Cardiac muscle cell (in vitro differentiated cells and primary cell): ENCODE results near the gene LPXN. TPM values are rescaled to one million over a fixed set of nuclear protein-coding genes. Genes with fewer than 3 reads are reported as not detected.

Experiments
- DNase-seq, 2 donors: peaks; one replicate each; pipeline versions ENCODE4 v3.0.0 to v3.0.0-alpha.2; 2010 to 2017; ENCODE audit warnings: low read depth in 1 of 2, low spot score in 1 of 2
- H3K27ac ChIP-seq: fragments of 200-600 bp; sonication (generic); 2 replicates; pipeline ENCODE4 v1.5.1; 2016
- H3K27me3 ChIP-seq: fragments of 200-600 bp; sonication (generic); 2 replicates; pipeline ENCODE4 v1.6.0; 2016; ENCODE audit warnings: control low read depth
- H3K36me3 ChIP-seq: fragments of 200-600 bp; sonication (generic); 2 replicates; pipeline ENCODE4 v1.5.1; 2016; ENCODE audit warnings: control low read depth
- H3K4me1 ChIP-seq: fragments of 200-600 bp; sonication (generic); 2 replicates; pipeline ENCODE4 v1.8.1; 2017; ENCODE audit warnings: low read depth, mild to moderate bottlenecking, mixed run types
- H3K4me3 ChIP-seq: fragments of 200-600 bp; sonication (generic); 2 replicates; pipeline ENCODE4 v1.5.1; 2016; ENCODE audit warnings: mild to moderate bottlenecking
- H3K9me3 ChIP-seq: fragments of 200-600 bp; sonication (generic); 2 replicates; pipeline ENCODE4 v1.5.1; 2017; ENCODE audit warnings: low read depth, mild to moderate bottlenecking, control low read depth
- CTCF ChIP-seq: IDR thresholded peaks from 2 replicates; pipeline ENCODE4 v1.5.1; 2012; ENCODE audit warnings: low read depth, mild to moderate bottlenecking, low read length
- polyA plus RNA-seq: library from polyadenylated mRNA; unstranded; fragments of >200 nt; fragmentation: Nextera tagmentation; extraction: Ambion mirVana; gene quantifications from 2 replicates; pipeline ENCODE4 v1.2.1, GENCODE V29; 2016
- total RNA-seq: library from RNA; depleted of rRNA; stranded (reverse); fragments of >200 nt; gene quantifications from 2 replicates; pipeline ENCODE4 v1.2.3, GENCODE V29; 2016

The LPXN gene
- total and polyA plus RNA-seq, 2 experiments from 2014 or later, result 3.0 to 4.1 TPM

DNA sequence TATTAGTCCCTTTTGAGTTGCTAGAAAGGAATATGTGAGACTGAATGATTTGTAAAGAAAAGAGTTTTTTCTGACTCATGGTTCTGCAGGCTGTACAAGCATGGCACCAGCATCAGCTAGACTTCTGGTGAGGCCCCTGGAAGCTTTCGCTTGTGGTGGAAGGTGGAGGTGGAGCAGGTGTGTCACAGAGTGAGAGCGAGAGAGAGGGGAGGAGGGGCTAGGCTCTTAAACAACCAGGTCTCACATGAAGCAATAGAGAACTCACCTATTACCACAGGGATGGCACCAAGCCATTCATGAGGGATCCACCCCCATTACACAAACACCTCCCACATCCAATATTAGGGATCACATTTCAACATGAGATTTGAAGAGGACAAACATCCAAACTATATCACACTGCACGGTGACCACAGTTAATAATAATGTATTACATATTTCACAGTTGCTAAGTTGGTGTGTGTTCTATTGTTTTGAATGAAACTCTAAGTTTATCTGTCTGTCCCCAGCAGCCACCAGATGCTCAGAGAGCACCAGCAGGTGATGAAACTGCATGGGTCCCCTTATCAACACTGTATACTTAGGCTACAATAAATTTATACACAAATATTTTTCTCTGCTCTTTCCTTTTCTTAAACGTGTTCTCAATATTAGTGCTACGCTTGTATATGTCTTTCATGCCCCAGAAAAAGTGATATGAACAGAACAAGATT lies 17.3 kb upstream of the LPXN start:
- no peak overlapping the region for H3K4me3 ChIP-seq
- TF ChIP-seq CTCF, result no peak
- no peaks in the 10 kb centered on the region for H3K27me3 ChIP-seq
- H3K9me3 ChIP-seq, result no peaks in the 10 kb centered on the region
- peaks cover 5% of the 10 kb centered on the region for H3K4me1 ChIP-seq
- H3K27ac ChIP-seq, result no peak overlapping the region
- H3K36me3 ChIP-seq, result no peaks in the 10 kb centered on the region
- DNase-seq, result no peak

DNA sequence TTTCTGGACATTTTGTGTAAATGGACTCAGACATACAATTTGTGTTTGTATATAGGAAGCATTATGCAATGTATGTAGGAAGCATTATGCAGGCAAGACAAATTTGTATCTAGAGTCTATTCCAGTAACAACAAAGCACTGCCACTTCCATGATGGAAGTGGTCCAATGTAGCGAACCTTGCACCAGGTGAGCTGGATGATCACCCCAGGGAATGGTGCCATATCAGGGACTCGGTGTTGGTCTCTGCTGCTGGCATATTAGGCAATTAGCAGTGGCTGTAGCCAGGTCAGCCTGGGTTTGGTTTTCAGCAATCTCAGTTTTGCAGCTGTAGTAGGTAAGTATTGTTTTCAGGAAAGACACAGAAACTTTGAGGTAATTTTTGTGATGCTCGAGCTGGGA lies 16.0 kb upstream of the LPXN start:
- no peak for DNase-seq
- no peak overlapping the region for H3K27ac ChIP-seq
- peaks cover 6% of the 10 kb centered on the region for H3K36me3 ChIP-seq
- no peaks in the 10 kb centered on the region for H3K27me3 ChIP-seq
- H3K9me3 ChIP-seq, result no peaks in the 10 kb centered on the region
- no peak overlapping the region for H3K4me3 ChIP-seq
- no peaks in the 10 kb centered on the region for H3K4me1 ChIP-seq
- TF ChIP-seq CTCF, result no peak

GRCh38 chr11:58586998-58587397 lies 11.3 kb upstream of the LPXN start:
- no peaks in the 10 kb centered on the region for H3K9me3 ChIP-seq
- no peak for DNase-seq
- no peak overlapping the region for H3K27ac ChIP-seq
- no peaks in the 10 kb centered on the region for H3K27me3 ChIP-seq
- no peak for TF ChIP-seq CTCF
- H3K4me1 ChIP-seq, result no peaks in the 10 kb centered on the region
- H3K36me3 ChIP-seq, result peaks cover 6% of the 10 kb centered on the region
- no peak overlapping the region for H3K4me3 ChIP-seq

- H3K27me3 ChIP-seq, result no peaks in the 10 kb centered on the region
- no peak overlapping the region for H3K4me3 ChIP-seq
- H3K4me1 ChIP-seq, result no peaks in the 10 kb centered on the region
- H3K36me3 ChIP-seq, result peaks cover 5% of the 10 kb centered on the region
- no peak for TF ChIP-seq CTCF
- no peak overlapping the region for H3K27ac ChIP-seq
- no peak for DNase-seq
- no peaks in the 10 kb centered on the region for H3K9me3 ChIP-seq
These were observed 6.8 kb upstream of the LPXN start for GRCh38 chr11:58582437-58582836.

DNA sequence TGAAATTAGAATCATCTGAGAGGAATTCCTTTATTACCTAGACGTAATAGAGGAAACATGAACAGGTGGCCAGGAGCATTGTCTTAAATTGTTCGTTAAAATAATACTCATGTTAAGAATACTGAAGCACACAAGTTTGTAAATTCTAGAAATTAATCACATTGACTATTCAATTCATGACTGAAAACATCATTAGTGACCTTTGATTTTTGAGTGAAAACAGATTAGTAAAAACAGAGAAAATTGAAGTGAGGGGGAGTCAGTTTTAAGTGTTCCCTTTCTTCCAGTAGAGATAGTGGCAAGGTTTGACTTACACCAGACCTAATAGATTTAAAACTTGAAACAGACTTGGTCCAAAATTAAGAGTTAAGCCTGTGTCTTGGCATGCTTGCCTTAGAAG lies 4.7 kb upstream of the LPXN start:
- Histone ChIP-seq H3K27me3 (no peaks in the 10 kb centered on the region), H3K4me3 (peak overlapping the region; percentile 78), H3K36me3 (no peaks in the 10 kb centered on the region), H3K9me3 (no peaks in the 10 kb centered on the region), H3K27ac (peak overlapping the region; percentile 100), H3K4me1 (peaks cover 8% of the 10 kb centered on the region)
- no peak for DNase-seq
- TF ChIP-seq CTCF, result no peak
